A549 (cell line): ENCODE measurements around the gene MRPL27.

ENCODE experiments used
- CBX2 ChIP-seq: fragments of 200-600 bp; sonication (generic); IDR thresholded peaks from 2 replicates; pipeline ENCODE4 v1.6.1; 2016; ENCODE audit warnings: low read depth, mild to moderate bottlenecking, borderline replicate concordance
- EP300 ChIP-seq, 2 experiments: fragments of >200 bp; sonication (Bioruptor Twin); formaldehyde crosslinking; IDR thresholded peaks; 2 replicates in 1 of 2; 3 replicates in 1 of 2; pipeline ENCODE4 v1.6.1; 2016 to 2017
- JUNB ChIP-seq: fragments of >200 bp; sonication (Bioruptor Twin); formaldehyde crosslinking; IDR thresholded peaks from 2 replicates; pipeline ENCODE4 v1.6.1; 2016
- MYC ChIP-seq: IDR thresholded peaks from 2 replicates; pipeline ENCODE4 v1.6.1; 2012; ENCODE audit warnings: mild to moderate bottlenecking, inconsistent platforms, low read length, improper control_type of control experiment, borderline replicate concordance
- NR3C1 ChIP-seq: fragments of >200 bp; sonication (Bioruptor Twin); formaldehyde crosslinking; IDR thresholded peaks from 3 replicates; pipeline ENCODE4 v1.6.1; 2017
- POLR2A ChIP-seq: IDR thresholded peaks from 2 replicates; pipeline ENCODE4 v1.6.1; 2012; ENCODE audit warnings: mild to moderate bottlenecking, low read length
- RAD21 ChIP-seq, 2 experiments: fragments of >200 bp in 1 of 2; sonication (Bioruptor Twin) in 1 of 2; formaldehyde crosslinking in 1 of 2; IDR thresholded peaks in 1 of 2; conservative IDR thresholded peaks in 1 of 2; 2 replicates in 1 of 2; 3 replicates in 1 of 2; pipeline ENCODE4 v1.6.1; 2012 to 2018; ENCODE audit warnings: inconsistent platforms in 1 of 2
- SMC3 ChIP-seq: fragments of >200 bp; sonication (Bioruptor Twin); formaldehyde crosslinking; IDR thresholded peaks from 3 replicates; pipeline ENCODE4 v1.6.1; 2018; ENCODE audit warnings: inconsistent platforms
- TP53 ChIP-seq: fragments of 250-450 bp; sonication (Bioruptor Pico); IDR thresholded peaks from 2 replicates; pipeline ENCODE4 v1.5.0; 2021; ENCODE audit warnings: mild to moderate bottlenecking, moderate library complexity
- TF ChIP-seq, protein P1 (sequence below): fragments of >200 bp; sonication (Bioruptor Twin); formaldehyde crosslinking; IDR thresholded peaks from 3 replicates; pipeline ENCODE4 v1.5.1; 2016
- TF ChIP-seq, protein P2 (sequence below): fragments of 250-450 bp; sonication (Bioruptor Pico); IDR thresholded peaks from 2 replicates; pipeline ENCODE4 v1.5.0; 2021; ENCODE audit warnings: mild to moderate bottlenecking, moderate library complexity, borderline replicate concordance
- TF ChIP-seq, protein P3 (sequence below): fragments of >200 bp; sonication (Bioruptor Twin); formaldehyde crosslinking; IDR thresholded peaks from 3 replicates; pipeline ENCODE4 v1.6.1; 2016
- TF ChIP-seq, protein P4 (sequence below): IDR thresholded peaks from 2 replicates; pipeline ENCODE4 v1.6.1; 2012; ENCODE audit warnings: low read depth, borderline replicate concordance

DNA sequence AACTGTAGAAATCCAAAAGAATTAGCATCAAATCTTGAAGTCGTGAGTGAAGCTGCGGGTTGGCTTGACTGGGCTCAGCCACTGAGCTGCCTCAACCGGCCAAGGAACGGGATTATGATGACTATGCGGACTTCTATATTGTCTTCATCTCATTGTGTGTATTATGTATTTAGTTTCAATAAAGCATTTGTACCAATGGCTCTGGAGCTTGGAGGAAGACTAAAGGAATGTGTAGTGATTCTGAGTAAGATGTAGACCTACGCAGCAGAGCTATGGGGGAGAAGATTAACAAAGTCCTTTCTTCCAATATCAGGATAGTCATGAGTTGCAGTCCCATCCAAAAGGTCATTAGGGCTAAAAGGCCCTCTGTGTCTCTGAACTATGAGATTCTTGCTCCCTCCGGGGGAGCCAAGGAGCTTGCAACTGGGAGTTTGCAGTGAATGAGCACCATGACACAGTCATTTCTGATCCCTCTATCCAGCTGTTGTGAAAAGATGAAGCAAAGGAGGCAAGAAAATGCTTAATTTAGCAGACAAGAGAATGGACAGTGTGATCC lies 8.4 kb upstream of the MRPL27 start:
- TF ChIP-seq POLR2A: no peak
- TF ChIP-seq, protein P1, sequence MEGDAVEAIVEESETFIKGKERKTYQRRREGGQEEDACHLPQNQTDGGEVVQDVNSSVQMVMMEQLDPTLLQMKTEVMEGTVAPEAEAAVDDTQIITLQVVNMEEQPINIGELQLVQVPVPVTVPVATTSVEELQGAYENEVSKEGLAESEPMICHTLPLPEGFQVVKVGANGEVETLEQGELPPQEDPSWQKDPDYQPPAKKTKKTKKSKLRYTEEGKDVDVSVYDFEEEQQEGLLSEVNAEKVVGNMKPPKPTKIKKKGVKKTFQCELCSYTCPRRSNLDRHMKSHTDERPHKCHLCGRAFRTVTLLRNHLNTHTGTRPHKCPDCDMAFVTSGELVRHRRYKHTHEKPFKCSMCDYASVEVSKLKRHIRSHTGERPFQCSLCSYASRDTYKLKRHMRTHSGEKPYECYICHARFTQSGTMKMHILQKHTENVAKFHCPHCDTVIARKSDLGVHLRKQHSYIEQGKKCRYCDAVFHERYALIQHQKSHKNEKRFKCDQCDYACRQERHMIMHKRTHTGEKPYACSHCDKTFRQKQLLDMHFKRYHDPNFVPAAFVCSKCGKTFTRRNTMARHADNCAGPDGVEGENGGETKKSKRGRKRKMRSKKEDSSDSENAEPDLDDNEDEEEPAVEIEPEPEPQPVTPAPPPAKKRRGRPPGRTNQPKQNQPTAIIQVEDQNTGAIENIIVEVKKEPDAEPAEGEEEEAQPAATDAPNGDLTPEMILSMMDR: no peak
- TF ChIP-seq MYC: no peak
- no peak for TF ChIP-seq JUNB
- TF ChIP-seq, protein P2, sequence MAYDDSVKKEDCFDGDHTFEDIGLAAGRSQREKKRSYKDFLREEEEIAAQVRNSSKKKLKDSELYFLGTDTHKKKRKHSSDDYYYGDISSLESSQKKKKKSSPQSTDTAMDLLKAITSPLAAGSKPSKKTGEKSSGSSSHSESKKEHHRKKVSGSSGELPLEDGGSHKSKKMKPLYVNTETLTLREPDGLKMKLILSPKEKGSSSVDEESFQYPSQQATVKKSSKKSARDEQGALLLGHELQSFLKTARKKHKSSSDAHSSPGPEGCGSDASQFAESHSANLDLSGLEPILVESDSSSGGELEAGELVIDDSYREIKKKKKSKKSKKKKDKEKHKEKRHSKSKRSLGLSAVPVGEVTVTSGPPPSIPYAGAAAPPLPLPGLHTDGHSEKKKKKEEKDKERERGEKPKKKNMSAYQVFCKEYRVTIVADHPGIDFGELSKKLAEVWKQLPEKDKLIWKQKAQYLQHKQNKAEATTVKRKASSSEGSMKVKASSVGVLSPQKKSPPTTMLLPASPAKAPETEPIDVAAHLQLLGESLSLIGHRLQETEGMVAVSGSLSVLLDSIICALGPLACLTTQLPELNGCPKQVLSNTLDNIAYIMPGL (CRISPR knock-in tag): no peak
- TF ChIP-seq, protein P3, sequence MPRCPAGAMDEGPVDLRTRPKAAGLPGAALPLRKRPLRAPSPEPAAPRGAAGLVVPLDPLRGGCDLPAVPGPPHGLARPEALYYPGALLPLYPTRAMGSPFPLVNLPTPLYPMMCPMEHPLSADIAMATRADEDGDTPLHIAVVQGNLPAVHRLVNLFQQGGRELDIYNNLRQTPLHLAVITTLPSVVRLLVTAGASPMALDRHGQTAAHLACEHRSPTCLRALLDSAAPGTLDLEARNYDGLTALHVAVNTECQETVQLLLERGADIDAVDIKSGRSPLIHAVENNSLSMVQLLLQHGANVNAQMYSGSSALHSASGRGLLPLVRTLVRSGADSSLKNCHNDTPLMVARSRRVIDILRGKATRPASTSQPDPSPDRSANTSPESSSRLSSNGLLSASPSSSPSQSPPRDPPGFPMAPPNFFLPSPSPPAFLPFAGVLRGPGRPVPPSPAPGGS: no peak
- TF ChIP-seq, protein P4, sequence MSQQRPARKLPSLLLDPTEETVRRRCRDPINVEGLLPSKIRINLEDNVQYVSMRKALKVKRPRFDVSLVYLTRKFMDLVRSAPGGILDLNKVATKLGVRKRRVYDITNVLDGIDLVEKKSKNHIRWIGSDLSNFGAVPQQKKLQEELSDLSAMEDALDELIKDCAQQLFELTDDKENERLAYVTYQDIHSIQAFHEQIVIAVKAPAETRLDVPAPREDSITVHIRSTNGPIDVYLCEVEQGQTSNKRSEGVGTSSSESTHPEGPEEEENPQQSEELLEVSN: no peak
- no peak for TF ChIP-seq CBX2
- no peak for TF ChIP-seq TP53
- no peak for TF ChIP-seq RAD21 (conservative IDR thresholded peaks at IDR 0.05 in 1 of 2, IDR thresholded peaks at IDR 0.05 in 1 of 2)
- no peak for TF ChIP-seq SMC3
- no peak for TF ChIP-seq EP300 (IDR thresholded peaks at IDR 0.05)
- TF ChIP-seq NR3C1: no peak
